CD4-positive, alpha-beta T cell treated with Interferon alpha-2 for 1 hour (primary cell): ENCODE results near the gene MCCC1.
"Not testable (repeated sequence)": the region's sequence is repeated elsewhere in the genome, so short reads cannot be mapped to it uniquely, and the experiment has no call there.

Experiments used
- DNase-seq, 2 donors: peaks; one replicate each; pipeline ENCODE4 v3.0.0-alpha.2; 2020 to 2022

MCCC1 gene

GRCh38 chr3:183101040-183101439, 1.7 kb upstream of the MCCC1 start:
- DNase-seq, result not testable (repeated sequence)

DNA sequence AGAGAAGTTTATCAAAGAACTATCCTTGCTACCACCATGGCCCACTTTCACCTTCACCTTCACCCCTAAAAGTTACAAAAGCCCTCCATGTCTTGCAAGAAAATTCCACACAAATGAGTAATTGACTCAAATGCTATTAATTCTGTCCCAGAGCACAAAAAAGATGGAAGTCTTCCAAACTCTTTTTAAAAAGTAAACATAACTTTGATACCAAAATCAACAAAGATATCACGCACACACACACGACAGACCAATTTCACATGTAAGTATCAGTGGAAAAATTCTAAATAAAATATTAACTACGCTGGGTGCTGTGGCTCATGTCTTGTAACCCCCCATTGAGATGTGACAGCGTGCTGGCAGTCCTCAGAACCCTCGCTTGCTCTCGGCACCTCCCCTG, 1.1 kb upstream of the MCCC1 start:
- no peak for DNase-seq

- no peak for DNase-seq
Measured at GRCh38 chr3:183099838-183100204, 525 bp upstream of the MCCC1 start.

DNA sequence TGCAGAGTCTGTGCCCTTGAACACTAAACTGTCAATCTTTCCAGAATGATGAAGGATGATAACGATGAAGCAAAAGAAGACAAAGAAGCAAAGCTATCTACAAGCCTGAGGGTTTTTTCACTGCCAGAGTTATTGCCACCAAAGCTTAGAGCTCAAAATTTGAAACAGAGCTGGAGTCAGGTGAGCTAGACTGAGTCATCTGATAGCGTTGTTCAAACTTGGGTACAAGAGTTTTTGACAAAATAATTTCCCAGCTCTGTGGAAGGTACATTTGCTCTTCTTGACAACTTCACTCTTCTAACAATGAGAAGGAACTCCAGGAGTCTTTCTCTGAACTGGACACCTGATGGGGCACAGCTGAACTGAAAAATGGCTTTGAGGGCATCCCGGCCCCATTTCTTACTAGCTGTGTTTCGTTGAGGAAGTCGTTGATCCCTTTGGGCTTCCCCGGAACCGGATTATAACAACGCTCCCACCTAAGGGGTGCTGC, 715 bp downstream of the MCCC1 start:
- DNase-seq, result no peak

DNA sequence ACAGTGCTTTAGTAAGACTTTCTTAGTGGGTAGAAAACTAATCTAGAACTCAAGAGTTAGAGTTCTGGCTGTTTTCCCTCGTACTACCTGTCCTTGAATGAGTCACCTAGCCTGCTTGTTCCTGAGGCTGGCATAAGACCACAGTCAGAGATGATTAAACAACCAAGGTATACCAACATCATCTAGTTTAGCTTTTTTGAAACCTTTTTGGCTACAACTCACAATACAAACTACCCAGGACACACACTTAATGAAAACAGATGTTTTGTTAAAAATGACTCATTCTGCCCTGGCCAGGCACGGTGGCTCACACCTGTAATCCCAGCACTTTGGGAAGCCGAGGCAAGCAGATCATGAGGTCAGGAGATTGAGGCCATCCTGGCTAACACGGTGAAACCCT, 4.6 kb downstream of the MCCC1 start:
- no peak for DNase-seq

DNA sequence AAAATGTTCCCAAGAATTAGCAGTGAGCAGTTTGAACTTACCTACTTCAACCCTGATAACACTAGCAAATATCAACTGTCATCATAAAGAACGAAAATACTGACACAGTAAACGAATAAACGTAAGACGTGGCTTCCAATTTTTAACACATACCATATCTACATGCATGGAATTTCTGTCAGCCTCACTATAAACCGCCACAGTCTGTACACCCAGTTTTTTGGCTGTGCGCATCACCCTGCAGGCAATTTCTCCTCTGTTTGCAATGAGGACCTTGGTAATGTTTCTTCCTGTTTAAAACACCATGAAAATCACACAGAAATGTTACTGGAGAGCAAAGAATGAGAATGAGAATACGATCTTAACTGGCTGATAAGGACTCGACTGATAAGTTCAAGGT, 7.0 kb downstream of the MCCC1 start:
- DNase-seq, result no peak

DNA sequence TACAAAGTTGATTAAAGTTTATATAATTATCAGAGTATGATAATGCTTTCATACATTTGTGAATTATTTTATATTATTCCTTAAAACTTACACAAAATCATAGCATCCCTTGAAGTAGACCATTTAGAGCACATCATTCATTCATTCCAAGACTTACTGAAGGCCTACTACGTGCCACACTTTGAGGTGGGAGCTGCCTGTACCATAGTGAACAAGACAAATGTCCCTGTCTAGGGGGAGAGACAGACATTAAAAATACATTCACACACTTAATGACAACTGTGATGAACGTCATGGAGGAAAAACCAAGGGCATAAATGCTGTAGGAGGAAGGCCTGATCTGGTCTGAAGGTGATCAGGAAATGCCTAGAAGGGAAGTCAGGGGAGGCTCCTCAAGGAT, 12.1 kb downstream of the MCCC1 start:
- no peak for DNase-seq

GRCh38 chr3:183085634-183086390, 13.5 kb downstream of the MCCC1 start:
- peak in 1 of 2 donors; percentile 29 for DNase-seq

DNA sequence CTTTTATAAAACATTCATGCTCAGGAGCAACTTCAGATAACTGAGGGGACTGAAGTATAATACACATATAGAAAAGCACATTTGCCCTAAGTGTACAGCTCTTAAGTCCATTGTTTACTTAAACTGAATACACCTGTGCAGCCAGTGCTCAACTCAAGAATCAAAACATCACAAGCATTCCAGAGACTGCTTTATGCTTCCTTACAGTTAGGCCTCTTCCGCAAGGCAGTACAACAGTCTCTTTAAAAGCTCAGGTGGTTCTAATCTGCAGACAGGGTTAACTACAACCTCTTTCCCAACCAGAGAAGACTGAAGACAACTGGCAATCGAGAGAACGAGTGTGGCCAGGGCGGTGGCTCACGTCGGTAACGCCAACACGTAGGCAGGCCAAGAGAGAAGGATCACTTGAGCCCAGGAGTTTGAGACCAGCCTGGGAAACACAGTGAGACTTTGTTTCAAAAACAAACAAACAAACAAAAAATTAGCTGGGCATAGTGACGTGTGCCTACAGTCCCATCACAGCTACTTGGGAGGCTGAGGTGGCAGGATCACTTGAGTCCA, 16.9 kb downstream of the MCCC1 start:
- no peak for DNase-seq

GRCh38 chr3:183081459-183082183, 17.7 kb downstream of the MCCC1 start:
- DNase-seq, result no peak

DNA sequence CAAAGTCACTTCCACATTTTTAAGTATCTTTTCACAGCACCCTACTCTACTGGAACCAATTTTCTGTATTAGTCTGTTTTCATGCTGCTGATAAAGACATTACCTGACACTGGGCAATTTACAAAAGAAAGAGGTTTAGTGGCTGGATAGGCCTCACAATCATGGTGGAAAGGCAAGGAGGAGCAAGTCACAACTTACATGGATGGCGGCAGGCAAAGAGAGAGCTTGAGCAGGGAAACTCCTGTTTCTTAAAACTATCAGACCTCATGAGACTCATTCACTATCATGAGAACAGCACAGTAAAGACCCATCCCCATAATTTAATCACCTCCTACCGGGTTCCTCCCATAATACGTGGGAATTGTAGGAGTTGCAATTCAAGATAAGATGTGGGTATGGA, 18.7 kb downstream of the MCCC1 start:
- DNase-seq, result no peak

- DNase-seq, result no peak
Measured at GRCh38 chr3:183074881-183075280, 24.4 kb downstream of the MCCC1 start.

DNA sequence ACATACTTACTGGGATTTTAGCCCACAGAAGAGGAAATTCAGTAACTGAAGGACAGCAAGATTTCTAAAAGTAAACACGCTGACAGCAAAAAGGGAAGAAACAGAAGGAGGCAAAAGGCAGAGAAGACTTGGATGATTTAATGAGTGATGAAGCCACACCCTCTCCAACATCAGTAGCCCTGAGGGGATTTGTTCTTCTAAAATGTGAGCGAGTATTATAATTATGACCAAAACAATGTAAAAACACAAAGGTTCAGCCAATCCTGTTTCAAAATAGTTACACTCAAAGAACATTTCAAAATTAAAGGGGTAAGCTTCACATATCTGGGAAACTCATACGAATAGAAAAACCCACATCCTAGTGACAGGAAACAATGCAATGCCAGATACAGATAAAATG, 25.0 kb downstream of the MCCC1 start:
- DNase-seq, result no peak

- no peak for DNase-seq
Measured at GRCh38 chr3:183073839-183074238, 25.5 kb downstream of the MCCC1 start.

DNA sequence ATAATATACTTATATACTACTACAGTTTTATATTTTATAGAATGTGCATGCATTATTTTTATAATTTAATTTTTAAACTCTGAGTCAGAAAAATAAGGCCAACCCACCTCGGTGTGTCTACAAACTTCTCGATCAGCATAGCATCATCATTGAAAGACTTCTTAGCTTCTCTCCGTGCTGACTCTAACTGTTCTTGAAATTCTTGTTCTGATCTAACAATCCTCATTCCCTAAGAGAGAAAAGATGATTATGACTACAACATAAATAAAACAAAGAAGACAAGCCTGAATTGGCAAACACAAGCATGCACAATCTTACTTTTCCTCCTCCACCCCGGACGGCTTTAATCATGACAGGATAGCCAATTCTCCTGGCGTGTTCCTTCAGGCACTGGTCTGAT, 28.4 kb downstream of the MCCC1 start:
- DNase-seq, result no peak

GRCh38 chr3:183069086-183069485, 30.2 kb downstream of the MCCC1 start:
- DNase-seq, result no peak

DNA sequence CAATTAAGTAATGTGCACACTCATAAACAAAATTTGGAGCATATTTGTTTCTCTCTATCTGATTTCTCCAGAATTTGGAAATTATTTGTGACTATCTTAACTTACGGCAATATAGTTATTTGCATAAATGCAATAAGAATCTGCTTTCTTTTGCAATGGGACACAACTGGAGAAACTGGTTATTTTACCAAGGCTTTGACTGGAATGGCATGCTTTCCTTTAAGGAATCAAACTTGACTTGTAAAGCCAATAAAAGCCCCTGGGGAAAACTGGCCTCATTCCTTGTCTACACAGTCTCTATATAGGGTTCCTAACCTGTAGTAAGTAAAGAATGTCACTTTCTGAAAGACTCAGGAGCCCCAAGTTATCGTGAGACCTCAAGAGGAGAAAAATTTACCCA, 32.4 kb downstream of the MCCC1 start:
- not testable (repeated sequence) for DNase-seq

DNA sequence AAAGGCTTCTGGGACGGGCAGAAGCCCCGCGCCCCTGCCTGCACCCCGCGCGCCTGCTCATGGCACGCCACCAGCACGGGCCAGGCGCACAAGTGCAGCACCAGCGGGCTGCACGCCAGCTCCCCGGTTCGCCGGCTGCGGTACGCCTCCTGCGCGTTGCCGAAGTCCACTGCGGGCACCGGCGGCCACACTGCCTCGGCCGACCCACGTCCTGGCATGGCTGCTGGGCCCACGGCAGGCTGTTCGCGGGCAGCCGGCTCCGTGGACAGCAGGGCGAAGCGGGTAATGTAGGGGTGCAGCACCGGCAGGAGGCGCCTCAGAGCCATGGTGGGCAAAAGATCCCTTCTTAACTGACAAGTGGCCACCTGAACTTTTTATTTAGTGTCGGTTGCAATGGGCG, 34.8 kb downstream of the MCCC1 start:
- DNase-seq, result no peak

DNA sequence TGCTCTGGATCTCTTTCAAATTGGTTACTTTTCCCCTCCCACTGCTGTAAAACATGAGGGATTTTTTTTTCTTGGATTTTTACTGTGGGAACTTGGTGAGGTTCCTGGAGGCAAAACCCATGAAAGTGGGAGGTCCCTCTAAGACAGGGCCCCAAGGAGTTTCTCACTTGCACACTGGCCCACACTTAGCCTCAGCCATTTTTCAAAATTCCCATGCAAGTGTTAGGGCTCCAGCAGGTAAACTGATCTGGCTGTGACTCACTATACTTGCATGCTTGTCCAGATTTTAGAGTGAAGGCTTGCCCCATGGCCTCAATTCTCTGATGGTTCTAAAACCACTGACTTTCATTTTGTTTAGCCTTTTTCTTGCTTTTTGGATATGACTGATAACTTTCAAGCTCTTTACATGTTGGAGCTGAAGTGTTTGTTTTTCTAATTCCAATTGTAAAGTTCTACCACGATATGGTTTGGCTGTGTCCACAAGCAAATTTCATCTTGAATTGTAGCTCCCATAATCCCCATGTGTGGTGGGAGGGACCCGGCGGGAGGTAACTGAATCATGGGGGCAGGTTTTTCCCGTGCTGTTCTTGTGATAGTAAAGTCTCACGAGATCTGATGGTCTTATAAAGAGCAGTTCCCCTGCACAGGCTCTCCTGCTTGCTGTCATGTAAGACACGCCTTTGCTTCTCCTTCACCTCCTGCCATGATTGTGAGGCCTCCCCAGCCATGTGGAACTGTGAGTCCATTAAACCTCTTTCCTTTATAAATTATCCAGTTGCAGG, 37.7 kb downstream of the MCCC1 start:
- DNase-seq, result no peak

GRCh38 chr3:183058351-183058750, 40.9 kb downstream of the MCCC1 start:
- no peak for DNase-seq

- no peak for DNase-seq
Measured at GRCh38 chr3:183050706-183051105, 48.6 kb downstream of the MCCC1 start.

GRCh38 chr3:183046883-183047282, 52.4 kb downstream of the MCCC1 start:
- no peak for DNase-seq

DNA sequence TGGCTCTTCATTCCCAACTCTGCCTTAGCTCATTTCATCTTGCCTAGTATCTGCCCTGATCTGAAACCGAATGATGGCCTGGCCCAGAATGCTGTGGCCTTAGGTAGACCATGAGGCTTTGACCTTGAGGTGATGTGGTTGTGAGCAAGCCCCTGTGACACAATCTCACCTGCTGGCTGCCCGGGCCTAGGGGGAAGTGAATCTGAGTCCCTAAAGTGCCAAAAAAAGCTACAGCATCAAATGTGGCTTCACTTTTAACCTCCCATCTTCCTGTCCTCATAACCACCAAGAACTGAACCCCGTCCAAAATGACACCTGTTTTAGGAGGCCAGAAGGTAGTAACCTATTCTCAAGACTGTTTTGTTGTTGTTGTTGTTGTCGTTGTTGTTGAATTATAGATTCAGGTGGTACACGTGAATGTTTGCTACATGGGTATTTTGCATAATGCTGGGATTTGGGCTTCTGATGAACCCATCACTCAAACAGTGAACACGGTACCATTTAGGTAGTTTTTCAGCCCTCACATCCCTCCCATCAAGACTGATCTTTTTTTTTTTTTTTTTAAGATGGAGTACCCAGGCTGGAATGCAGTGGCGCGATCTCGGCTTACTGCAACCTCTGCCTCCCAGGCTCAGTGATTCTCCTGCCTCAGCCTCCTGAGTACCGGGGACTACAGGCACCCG, 54.6 kb downstream of the MCCC1 start:
- DNase-seq, result peak in 1 of 2 donors; percentile 1
